Fibroblast of lung (primary cell): ENCODE data around the gene RGS3. TPM values are rescaled to one million over a fixed set of nuclear protein-coding genes. Genes with fewer than 3 reads are reported as not detected.
A peak's percentile ranks its signal among the peaks of the same experiment; 100 is the strongest.

Experiments
- DNase-seq, 2 donors: peaks; one replicate each; pipeline versions ENCODE4 v3.0.0 to v3.0.0-alpha.2; 2010; ENCODE audit warnings: low read depth in 2 of 2
- H2AFZ ChIP-seq: 2 replicates; pipeline ENCODE4 v1.5.1; 2012; ENCODE audit warnings: low read length, control low read depth, inconsistent platforms
- H3K27ac ChIP-seq: 2 replicates; pipeline ENCODE4 v1.5.1; 2011; ENCODE audit warnings: low read length, control low read depth; ENCODE audit not compliant: insufficient read depth
- H3K27me3 ChIP-seq: 2 replicates; pipeline ENCODE4 v1.5.1; 2011; ENCODE audit warnings: mild to moderate bottlenecking, low read length; ENCODE audit not compliant: control insufficient read depth, insufficient read depth
- H3K36me3 ChIP-seq: 2 replicates; pipeline ENCODE4 v1.5.1; 2011; ENCODE audit warnings: low read length; ENCODE audit not compliant: control insufficient read depth, insufficient read depth
- H3K4me1 ChIP-seq: 2 replicates; pipeline ENCODE4 v1.5.1; 2011; ENCODE audit warnings: low read length; ENCODE audit not compliant: control insufficient read depth, insufficient read depth; ENCODE audit errors: extremely low read depth
- H3K4me2 ChIP-seq: 2 replicates; pipeline ENCODE4 v1.5.1; 2011; ENCODE audit warnings: low read length, control low read depth; ENCODE audit not compliant: insufficient read depth; ENCODE audit errors: extremely low read depth
- H3K4me3 ChIP-seq, 4 experiments: fragments of 200-600 bp in 1 of 4; sonication (generic) in 1 of 4; replicated peaks in 1 of 4; 2 replicates each; pipeline ENCODE4 v1.5.1; 2011 to 2016; ENCODE audit warnings: low read length in 4 of 4, low read depth in 3 of 4, mild to moderate bottlenecking in 3 of 4, control low read depth in 2 of 4, inconsistent platforms in 1 of 4, mixed read lengths in 1 of 4; ENCODE audit not compliant: insufficient read depth in 1 of 4; ENCODE audit errors: control extremely low read depth in 1 of 4
- H3K79me2 ChIP-seq: 2 replicates; pipeline ENCODE4 v1.5.1; 2012; ENCODE audit warnings: mild to moderate bottlenecking, low read length, inconsistent platforms; ENCODE audit not compliant: control insufficient read depth, insufficient read depth
- H3K9ac ChIP-seq: 2 replicates; pipeline ENCODE4 v1.5.1; 2011; ENCODE audit warnings: mild to moderate bottlenecking, low read length, control low read depth; ENCODE audit not compliant: insufficient read depth
- H3K9me3 ChIP-seq: 2 replicates; pipeline ENCODE4 v1.5.1; 2012; ENCODE audit warnings: low read depth, low read length; ENCODE audit not compliant: control insufficient read depth, insufficient read depth
- H4K20me1 ChIP-seq: 2 replicates; pipeline ENCODE4 v1.5.1; 2011; ENCODE audit warnings: low read length; ENCODE audit not compliant: control insufficient read depth, insufficient read depth; ENCODE audit errors: extremely low read depth
- CTCF ChIP-seq, 2 donors: IDR thresholded peaks in 1 of 2; conservative IDR thresholded peaks in 1 of 2; 1 replicate in 1 of 2; 2 replicates in 1 of 2; pipeline ENCODE4 v1.5.1; 2011 to 2012; ENCODE audit warnings: low read length in 2 of 2, control low read depth in 1 of 2, inconsistent platforms in 1 of 2, low read depth in 1 of 2, mild to moderate bottlenecking in 1 of 2
- EZH2 ChIP-seq: IDR thresholded peaks from 2 replicates; pipeline ENCODE4 v1.5.1; 2012; ENCODE audit warnings: low read length, control low read depth, mild to moderate bottlenecking; ENCODE audit errors: missing control alignments
- polyA plus RNA-seq, 2 donors: library from polyadenylated mRNA; depleted of rRNA in 1 of 2; stranded (reverse) in 1 of 2; unstranded in 1 of 2; fragments of >200 nt; gene quantifications; 2 replicates each; pipeline ENCODE4 v1.2.1, GENCODE V29; 2011 to 2012; ENCODE audit warnings: missing spikeins in 1 of 2
- total RNA-seq: library from RNA; depleted of rRNA; stranded (reverse); fragments of >200 nt; gene quantifications from 2 replicates; pipeline ENCODE4 v1.2.1, GENCODE V29; 2014

Gene RGS3
- total and polyA plus RNA-seq, 2 donors (not counting 1 experiment from before 2014, with no cell fraction given): 48.1 to 74.3 TPM

- H2AFZ ChIP-seq: no peak overlapping the region
- H3K36me3 ChIP-seq: peaks cover 6% of the 10 kb centered on the region
- H3K4me3 ChIP-seq: no peak overlapping the region
- H3K4me1 ChIP-seq: peaks cover 11% of the 10 kb centered on the region
- no peaks in the 10 kb centered on the region for H3K9me3 ChIP-seq
- no peak for DNase-seq
- H3K79me2 ChIP-seq: no peaks in the 10 kb centered on the region
- no peaks in the 10 kb centered on the region for H4K20me1 ChIP-seq
- H3K27ac ChIP-seq: no peak overlapping the region
- no peak overlapping the region for H3K9ac ChIP-seq
- TF ChIP-seq CTCF (conservative IDR thresholded peaks at IDR 0.05 in 1 of 2, IDR thresholded peaks at IDR 0.05 in 1 of 2; ENCODE audit: low read depth in 1 of 2, low read length in 2 of 2): no peak
- no peak for TF ChIP-seq EZH2
- H3K27me3 ChIP-seq: no peaks in the 10 kb centered on the region
- no peak overlapping the region for H3K4me2 ChIP-seq
Observed at GRCh38 chr9:113585555-113585954, 122.0 kb downstream of the RGS3 start.

- peak in 1 of 2 donors; percentile 39 for DNase-seq
- H3K79me2 ChIP-seq: no peaks in the 10 kb centered on the region
- peak; percentile 36 to 45 for TF ChIP-seq CTCF (conservative IDR thresholded peaks at IDR 0.05 in 1 of 2, IDR thresholded peaks at IDR 0.05 in 1 of 2; ENCODE audit: low read depth in 1 of 2, low read length in 2 of 2)
- TF ChIP-seq EZH2: no peak
- no peak overlapping the region for H3K27ac ChIP-seq
- H2AFZ ChIP-seq: no peak overlapping the region
- H3K4me1 ChIP-seq: peaks cover 3% of the 10 kb centered on the region
- no peak overlapping the region for H3K9ac ChIP-seq
- H4K20me1 ChIP-seq: no peaks in the 10 kb centered on the region
- H3K4me3 ChIP-seq: no peak overlapping the region
- H3K9me3 ChIP-seq: no peaks in the 10 kb centered on the region
- peaks cover 6% of the 10 kb centered on the region for H3K36me3 ChIP-seq
- H3K4me2 ChIP-seq: no peak overlapping the region
- no peaks in the 10 kb centered on the region for H3K27me3 ChIP-seq
Observed at GRCh38 chr9:113587471-113588031, 124.0 kb downstream of the RGS3 start.

GRCh38 chr9:113588242-113588810 lies 124.8 kb downstream of the RGS3 start:
- no peak for DNase-seq
- H3K79me2 ChIP-seq: no peaks in the 10 kb centered on the region
- no peaks in the 10 kb centered on the region for H3K27me3 ChIP-seq
- H3K4me1 ChIP-seq: peaks cover 3% of the 10 kb centered on the region
- no peak overlapping the region for H3K9ac ChIP-seq
- H3K9me3 ChIP-seq: no peaks in the 10 kb centered on the region
- no peak for TF ChIP-seq CTCF (conservative IDR thresholded peaks at IDR 0.05 in 1 of 2, IDR thresholded peaks at IDR 0.05 in 1 of 2; ENCODE audit: low read depth in 1 of 2, low read length in 2 of 2)
- TF ChIP-seq EZH2: no peak
- no peaks in the 10 kb centered on the region for H4K20me1 ChIP-seq
- no peak overlapping the region for H3K27ac ChIP-seq
- H2AFZ ChIP-seq: no peak overlapping the region
- no peak overlapping the region for H3K4me2 ChIP-seq
- no peak overlapping the region for H3K4me3 ChIP-seq
- H3K36me3 ChIP-seq: peaks cover 6% of the 10 kb centered on the region
